Prostate gland (tissue), 2 donors: ENCODE results near the gene SLC22A3. TPM values are rescaled to one million over a fixed set of nuclear protein-coding genes. Genes with fewer than 3 reads are reported as not detected.
A peak's percentile ranks its signal among the peaks of the same experiment; 100 is the strongest.

Source experiments
- DNase-seq: peaks from one replicate; pipeline ENCODE4 v3.0.0-alpha.2; 2019; ENCODE audit warnings: low spot score
- H3K27ac ChIP-seq, 2 donors: fragments of 200-600 bp; sonication (generic); 2 replicates each; pipeline ENCODE4 v1.5.1; 2017 to 2019
- H3K27me3 ChIP-seq: fragments of 200-600 bp; sonication (generic); replicated peaks from 2 replicates; pipeline ENCODE4 v1.5.1; 2019; ENCODE audit not compliant: insufficient read depth
- H3K36me3 ChIP-seq, 2 donors: fragments of 200-600 bp; sonication (generic); 1 replicate in 1 of 2; 2 replicates in 1 of 2; pipeline versions ENCODE4 v1.5.1 to v1.8.1; 2017 to 2019
- H3K4me1 ChIP-seq: fragments of 200-600 bp; sonication (generic); replicated peaks from 2 replicates; pipeline ENCODE4 v1.5.1; 2019
- H3K4me3 ChIP-seq, 2 donors: fragments of 200-600 bp; sonication (generic); 2 replicates each; pipeline ENCODE4 v1.5.1; 2017 to 2019
- H3K9me3 ChIP-seq: fragments of 200-600 bp; sonication (generic); 2 replicates; pipeline ENCODE4 v1.5.1; 2017
- POLR2A ChIP-seq: fragments of 450-650 bp; IDR thresholded peaks from one replicate; pipeline ENCODE4 v1.6.1; 2016; ENCODE audit warnings: antibody characterized with exemption, mild to moderate bottlenecking
- POLR2AphosphoS5 ChIP-seq: sonication (generic); formaldehyde crosslinking; IDR thresholded peaks from one replicate; pipeline ENCODE4 v1.6.1; 2017; ENCODE audit warnings: antibody characterized with exemption
- WGBS: methylation state at CpG from one replicate; pipeline ENCODE4 v1.1.5; 2018; 5-methylcytosine and 5-hydroxymethylcytosine counted together
- intact Hi-C: fragments of 100-400 bp; cut with DNase I; formaldehyde crosslinking; loops from one replicate; pipeline ENCODE4 v1.14.2; 2022
- total RNA-seq, 2 donors: library from RNA; depleted of rRNA; stranded (reverse); fragments of >200 nt; gene quantifications; one replicate each; pipeline ENCODE4 v1.1.0, GENCODE V29; 2016
- TF ChIP-seq, protein P1 (sequence below), 4 experiments: fragments of 200-600 bp in 2 of 4; fragments of 450-650 bp in 2 of 4; sonication (generic) in 2 of 4; IDR thresholded peaks; 1 replicate in 3 of 4; 2 replicates in 1 of 4; pipeline ENCODE4 v1.5.1; 2016 to 2019; ENCODE audit warnings: antibody characterized with exemption in 4 of 4, mild to moderate bottlenecking in 2 of 4, moderate library complexity in 2 of 4

The SLC22A3 gene
- total RNA-seq, 2 donors from 2014 or later = 50.2 to 118 TPM

DNA sequence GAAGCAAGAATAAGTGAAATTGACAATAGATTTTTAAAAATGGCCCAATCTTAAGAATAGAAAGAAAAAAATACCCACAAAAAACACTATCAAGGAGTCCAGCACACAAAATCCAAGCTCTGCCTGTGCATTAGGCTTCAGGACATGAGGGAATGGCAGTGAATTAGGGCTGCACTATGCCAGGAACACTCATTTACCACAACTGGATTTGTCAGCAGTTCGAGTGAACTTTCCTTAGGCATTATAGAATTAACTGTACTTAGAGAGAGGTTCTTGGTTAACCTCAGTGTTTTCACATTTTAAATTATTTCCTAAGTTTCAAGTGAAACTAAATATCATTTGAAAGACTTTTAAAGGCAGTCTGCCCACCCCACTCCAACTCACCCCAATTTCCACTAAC lies 34.8 kb downstream of the SLC22A3 start:
- H3K9me3 ChIP-seq = no peaks in the 10 kb centered on the region
- TF ChIP-seq POLR2AphosphoS5 (no peak), POLR2A (no peak)
- TF ChIP-seq, protein P1, sequence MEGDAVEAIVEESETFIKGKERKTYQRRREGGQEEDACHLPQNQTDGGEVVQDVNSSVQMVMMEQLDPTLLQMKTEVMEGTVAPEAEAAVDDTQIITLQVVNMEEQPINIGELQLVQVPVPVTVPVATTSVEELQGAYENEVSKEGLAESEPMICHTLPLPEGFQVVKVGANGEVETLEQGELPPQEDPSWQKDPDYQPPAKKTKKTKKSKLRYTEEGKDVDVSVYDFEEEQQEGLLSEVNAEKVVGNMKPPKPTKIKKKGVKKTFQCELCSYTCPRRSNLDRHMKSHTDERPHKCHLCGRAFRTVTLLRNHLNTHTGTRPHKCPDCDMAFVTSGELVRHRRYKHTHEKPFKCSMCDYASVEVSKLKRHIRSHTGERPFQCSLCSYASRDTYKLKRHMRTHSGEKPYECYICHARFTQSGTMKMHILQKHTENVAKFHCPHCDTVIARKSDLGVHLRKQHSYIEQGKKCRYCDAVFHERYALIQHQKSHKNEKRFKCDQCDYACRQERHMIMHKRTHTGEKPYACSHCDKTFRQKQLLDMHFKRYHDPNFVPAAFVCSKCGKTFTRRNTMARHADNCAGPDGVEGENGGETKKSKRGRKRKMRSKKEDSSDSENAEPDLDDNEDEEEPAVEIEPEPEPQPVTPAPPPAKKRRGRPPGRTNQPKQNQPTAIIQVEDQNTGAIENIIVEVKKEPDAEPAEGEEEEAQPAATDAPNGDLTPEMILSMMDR (IDR thresholded peaks at IDR 0.05) = no peak
- no peak overlapping the region for H3K27ac ChIP-seq
- H3K27me3 ChIP-seq = no peaks in the 10 kb centered on the region
- H3K36me3 ChIP-seq = no peaks in the 10 kb centered on the region
- WGBS = 92% methylated on average over 1 of the region's 1 CpG
- peaks cover 9% of the 10 kb centered on the region for H3K4me1 ChIP-seq
- intact Hi-C loops = no loop called here
- H3K4me3 ChIP-seq = no peak overlapping the region
- no peak for DNase-seq

DNA sequence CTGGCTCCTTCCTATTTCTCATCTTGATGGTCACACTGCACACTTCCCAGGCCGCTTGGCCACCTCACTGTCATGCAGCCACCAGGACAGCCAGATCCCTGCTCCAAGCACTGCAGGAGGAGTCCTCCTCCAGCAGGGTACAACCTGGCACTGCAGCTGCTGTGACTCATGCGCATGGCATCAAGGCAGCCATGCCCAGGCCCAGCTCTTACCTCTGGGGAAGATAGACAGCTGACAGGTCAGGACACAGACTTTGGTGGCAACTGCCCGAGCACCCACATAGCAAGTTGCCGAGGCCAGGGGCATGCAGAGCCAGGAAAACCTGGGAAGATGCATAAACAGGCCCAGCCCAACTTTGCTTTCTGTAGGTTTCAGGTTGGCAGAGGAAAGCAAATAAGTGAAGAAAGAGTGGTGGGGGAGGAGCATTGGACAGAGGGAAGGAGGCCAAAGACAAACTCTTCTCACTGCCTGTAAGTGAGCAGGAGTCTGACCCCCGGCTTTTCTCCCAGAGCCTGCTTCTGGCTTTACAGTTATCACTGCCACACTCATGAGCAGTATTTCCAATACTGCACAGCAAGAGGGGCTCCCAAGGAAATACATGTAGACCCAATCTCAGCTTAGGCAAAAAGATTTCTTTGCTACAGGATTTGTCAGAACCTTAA lies 38.8 kb downstream of the SLC22A3 start:
- peaks cover 12% of the 10 kb centered on the region for H3K4me1 ChIP-seq
- peak overlapping the region; percentile 8 to 17 for H3K27ac ChIP-seq
- WGBS = 61% methylated on average over 5 of the region's 5 CpGs
- no peaks in the 10 kb centered on the region for H3K27me3 ChIP-seq
- no peaks in the 10 kb centered on the region for H3K9me3 ChIP-seq
- intact Hi-C loops = no loop called here
- TF ChIP-seq, protein P1 (IDR thresholded peaks at IDR 0.05) = peak in 1 of 4 experiments; percentile 45
- TF ChIP-seq POLR2A (no peak), POLR2AphosphoS5 (no peak)
- H3K4me3 ChIP-seq = no peak overlapping the region
- no peaks in the 10 kb centered on the region for H3K36me3 ChIP-seq
- peak; percentile 41 for DNase-seq

DNA sequence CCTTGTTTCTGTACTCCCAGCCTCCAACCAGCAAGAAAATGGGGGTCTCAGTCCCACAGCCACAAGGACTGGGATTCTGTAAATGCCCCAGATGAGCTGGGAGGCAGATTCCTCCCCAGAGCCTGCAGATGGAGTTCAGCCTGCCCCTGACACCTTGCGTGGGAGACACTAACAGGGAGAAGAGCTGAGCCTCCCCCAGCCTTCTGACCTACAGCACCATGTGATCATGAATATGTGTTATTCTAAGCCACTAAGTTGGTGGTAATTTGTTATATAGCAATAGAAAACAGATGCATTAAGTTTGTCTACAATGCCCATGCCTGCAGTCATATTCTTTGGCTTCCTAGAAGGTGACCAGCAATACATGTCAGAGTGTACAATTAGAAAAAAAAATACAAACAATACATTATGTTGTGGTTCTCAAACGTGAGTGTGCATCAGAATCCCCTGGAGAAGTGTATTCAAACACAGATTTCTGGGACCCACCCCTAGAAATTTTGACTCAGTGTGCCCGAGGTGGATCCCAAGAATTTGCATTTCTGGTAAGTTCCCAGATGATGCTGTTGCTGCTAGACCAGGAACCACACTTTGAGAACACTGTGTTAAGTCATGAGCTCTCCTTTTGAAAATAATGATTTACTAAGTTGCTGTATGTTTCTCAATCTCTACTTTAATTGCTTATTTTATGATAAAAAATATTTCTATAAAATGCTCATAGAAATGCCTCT lies 39.9 kb downstream of the SLC22A3 start:
- DNase-seq = no peak
- intact Hi-C loops = no loop called here
- no peaks in the 10 kb centered on the region for H3K27me3 ChIP-seq
- H3K4me3 ChIP-seq = no peak overlapping the region
- no peaks in the 10 kb centered on the region for H3K36me3 ChIP-seq
- peak overlapping the region in 1 of 2 donors; percentile 8 for H3K27ac ChIP-seq
- TF ChIP-seq, protein P1 (IDR thresholded peaks at IDR 0.05) = no peak
- TF ChIP-seq POLR2AphosphoS5 = no peak
- no peak for TF ChIP-seq POLR2A
- no peaks in the 10 kb centered on the region for H3K9me3 ChIP-seq
- peaks cover 12% of the 10 kb centered on the region for H3K4me1 ChIP-seq
- whole genome bisulfite sequencing = 81% methylated on average over 3 of the region's 3 CpGs

DNA sequence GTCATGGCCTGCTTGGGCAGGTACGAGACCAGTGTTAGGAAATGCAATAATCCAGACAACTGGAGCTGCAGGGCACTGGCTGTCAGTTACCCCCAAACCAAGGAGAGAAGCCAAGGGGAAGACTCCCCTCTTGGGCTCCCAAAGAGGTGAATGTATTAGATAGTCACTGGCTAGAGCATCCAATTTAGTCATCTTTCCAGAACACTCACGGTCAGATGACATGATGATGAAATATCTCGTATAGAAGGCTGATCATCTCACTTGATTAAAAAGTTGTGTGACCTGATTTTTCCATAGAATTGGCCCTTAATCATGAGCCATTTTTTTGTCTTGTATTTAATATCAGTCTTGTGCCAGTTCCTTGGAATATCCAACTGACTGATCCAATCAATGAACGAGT lies 40.7 kb downstream of the SLC22A3 start:
- Histone ChIP-seq H3K27ac (peak overlapping the region in 1 of 2 donors; percentile 24), H3K4me3 (no peak overlapping the region), H3K36me3 (no peaks in the 10 kb centered on the region), H3K27me3 (no peaks in the 10 kb centered on the region), H3K9me3 (no peaks in the 10 kb centered on the region), H3K4me1 (peaks cover 12% of the 10 kb centered on the region)
- intact Hi-C loops = no loop called here
- DNase-seq = no peak
- TF ChIP-seq, protein P1 (IDR thresholded peaks at IDR 0.05) = no peak
- WGBS = 74% methylated on average over 4 of the region's 4 CpGs
